Sigmoid colon (tissue), 7 donors: ENCODE measurements around the gene C19orf33. TPM values are rescaled to one million over a fixed set of nuclear protein-coding genes. Genes with fewer than 3 reads are reported as not detected.

ENCODE experiments used
- DNase-seq: peaks from one replicate; pipeline ENCODE4 v3.0.0-alpha.2; 2019
- H3K27ac ChIP-seq, 4 donors: fragments of 200-600 bp; sonication (generic); one replicate each; pipeline ENCODE4 v1.5.1; 2016 to 2019; ENCODE audit warnings: mild to moderate bottlenecking in 1 of 4
- H3K27me3 ChIP-seq, 3 donors: fragments of 200-600 bp; sonication (generic); one replicate each; pipeline ENCODE4 v1.5.1; 2019; ENCODE audit warnings: mild to moderate bottlenecking in 1 of 3
- H3K36me3 ChIP-seq, 4 donors: fragments of 200-600 bp; sonication (generic); one replicate each; pipeline ENCODE4 v1.5.1; 2016 to 2019
- H3K4me1 ChIP-seq, 4 donors: fragments of 200-600 bp; sonication (generic); one replicate each; pipeline ENCODE4 v1.5.1; 2017 to 2019
- H3K4me3 ChIP-seq, 4 donors: fragments of 200-600 bp; sonication (generic); one replicate each; pipeline ENCODE4 v1.5.1; 2017 to 2019; ENCODE audit warnings: mild to moderate bottlenecking in 2 of 4, moderate library complexity in 1 of 4
- H3K9me3 ChIP-seq, 4 donors: fragments of 200-600 bp in 3 of 4; sonication (generic) in 3 of 4; one replicate each; pipeline versions ENCODE4 v1.5.1 to v1.6.1; 2013 to 2019
- CTCF ChIP-seq, 4 experiments: fragments of 450-650 bp in 3 of 4; fragments of 200-600 bp in 1 of 4; IDR thresholded peaks; one replicate each; pipeline ENCODE4 v1.5.1; 2016 to 2019; ENCODE audit warnings: antibody characterized with exemption in 4 of 4, mild to moderate bottlenecking in 3 of 4, moderate library complexity in 2 of 4
- EP300 ChIP-seq, 4 donors: sonication (generic); formaldehyde crosslinking; IDR thresholded peaks; one replicate each; pipeline ENCODE4 v1.6.1; 2017; ENCODE audit warnings: antibody characterized with exemption in 4 of 4
- POLR2A ChIP-seq, 2 donors: fragments of 450-650 bp; IDR thresholded peaks; one replicate each; pipeline ENCODE4 v1.6.1; 2016; ENCODE audit warnings: antibody characterized with exemption in 2 of 2, mild to moderate bottlenecking in 2 of 2, moderate library complexity in 2 of 2
- POLR2AphosphoS5 ChIP-seq, 4 donors: sonication (generic); formaldehyde crosslinking; IDR thresholded peaks; one replicate each; pipeline ENCODE4 v1.6.1; 2017; ENCODE audit warnings: antibody characterized with exemption in 4 of 4
- WGBS, 2 donors: extraction: QIAGEN DNeasy Blood & Tissue Kit; methylation state at CpG; one replicate each; pipeline ENCODE4 v1.1.7; 2013; 5-methylcytosine and 5-hydroxymethylcytosine counted together
- intact Hi-C: fragments of 100-400 bp; cut with DNase I; formaldehyde crosslinking; loops from one replicate; pipeline ENCODE4 v1.15.1; 2023
- polyA plus RNA-seq, 3 donors: library from polyadenylated mRNA; stranded (reverse); fragments of 200-250 nt; gene quantifications; one replicate each; pipeline ENCODE4 v1.2.3, GENCODE V29; 2013
- total RNA-seq, 4 donors: library from RNA; depleted of rRNA; stranded (reverse); fragments of >200 nt; gene quantifications; one replicate each; pipeline ENCODE4 v1.1.0, GENCODE V29; 2016
- donor health status: healthy with polysubstance abuse.
- donor health status: Bipolar disorder and iron deficiency.
- donor health status: healthy.

C19orf33 gene
- total and polyA plus RNA-seq, 7 donors, result 5.8 to 2,364 (median 704) TPM; not detected in 2

GRCh38 chr19:38293281-38293680, 10.8 kb upstream of the C19orf33 start:
- H3K9me3 ChIP-seq, result no peaks in the 10 kb centered on the region
- H3K27ac ChIP-seq, result no peak overlapping the region
- 92 to 93% methylated on average over 9 of the region's 9 CpGs for WGBS, 2 donors
- intact Hi-C loops, result no loop called here
- H3K4me1 ChIP-seq, result peaks cover 0 to 39% (median 26%) of the 10 kb centered on the region in 4 donors
- H3K36me3 ChIP-seq, result no peaks in the 10 kb centered on the region
- no peaks in the 10 kb centered on the region for H3K27me3 ChIP-seq
- H3K4me3 ChIP-seq, result no peak overlapping the region
- TF ChIP-seq POLR2A (IDR thresholded peaks at IDR 0.05) (no peak), CTCF (IDR thresholded peaks at IDR 0.05) (no peak)
- no peak for DNase-seq

- WGBS, 2 donors, result 83 to 87% methylated on average over 8 of the region's 8 CpGs
- H3K4me3 ChIP-seq, result no peak overlapping the region
- DNase-seq, result no peak
- TF ChIP-seq POLR2A (IDR thresholded peaks at IDR 0.05) (no peak), CTCF (IDR thresholded peaks at IDR 0.05) (no peak), EP300 (IDR thresholded peaks at IDR 0.05) (no peak), POLR2AphosphoS5 (IDR thresholded peaks at IDR 0.05) (no peak)
- H3K27me3 ChIP-seq, result no peaks in the 10 kb centered on the region
- peaks cover 0 to 39% (median 26%) of the 10 kb centered on the region in 4 donors for H3K4me1 ChIP-seq
- H3K36me3 ChIP-seq, result no peaks in the 10 kb centered on the region
- H3K9me3 ChIP-seq, result no peaks in the 10 kb centered on the region
- no peak overlapping the region for H3K27ac ChIP-seq
- intact Hi-C loops, result no loop called here
These were observed 10.0 kb upstream of the C19orf33 start for GRCh38 chr19:38294090-38294489.

GRCh38 chr19:38298821-38299680, 5.0 kb upstream of the C19orf33 start:
- intact Hi-C loops, result no loop called here
- Histone ChIP-seq H3K36me3 (no peaks in the 10 kb centered on the region), H3K27ac (peak overlapping the region in 3 of 4 donors; percentile 35 to 50 (median 42)), H3K27me3 (no peaks in the 10 kb centered on the region), H3K4me1 (peaks cover 0 to 18% (median 11%) of the 10 kb centered on the region in 4 donors), H3K9me3 (no peaks in the 10 kb centered on the region), H3K4me3 (no peak overlapping the region)
- 75 to 81% methylated on average over 11 of the region's 11 CpGs for WGBS, 2 donors
- DNase-seq, result no peak
- TF ChIP-seq POLR2A (IDR thresholded peaks at IDR 0.05) (no peak), POLR2AphosphoS5 (IDR thresholded peaks at IDR 0.05) (no peak), EP300 (IDR thresholded peaks at IDR 0.05) (no peak), CTCF (IDR thresholded peaks at IDR 0.05) (no peak)

- H3K27ac ChIP-seq, result peak overlapping the region in 2 of 4 donors; percentile 56 to 67
- H3K4me3 ChIP-seq, result no peak overlapping the region
- WGBS, 2 donors, result 14 to 64% methylated on average over 27 of the region's 27 CpGs
These were observed 358 bp downstream of the C19orf33 start for GRCh38 chr19:38304352-38304865.

More at GRCh38 chr19:38304352-38304865, 358 bp downstream of the C19orf33 start:
- Histone ChIP-seq H3K9me3 (no peaks in the 10 kb centered on the region), H3K36me3 (peaks cover 0 to 45% (median 24%) of the 10 kb centered on the region in 4 donors), H3K27me3 (no peaks in the 10 kb centered on the region), H3K4me1 (peaks cover 0 to 9% (median 5%) of the 10 kb centered on the region in 4 donors)
- DNase-seq, result no peak
- TF ChIP-seq POLR2A (IDR thresholded peaks at IDR 0.05) (no peak), POLR2AphosphoS5 (IDR thresholded peaks at IDR 0.05) (no peak), CTCF (IDR thresholded peaks at IDR 0.05) (no peak), EP300 (IDR thresholded peaks at IDR 0.05) (no peak)
- intact Hi-C loops, result no loop called here
